GM18499 (cell line): ENCODE measurements around the gene SV2C.
"Not testable (repeated sequence)": the region's sequence is repeated elsewhere in the genome, so short reads cannot be mapped to it uniquely, and the experiment has no call there.

Experiments used
- ATAC-seq: cut with Tn5 transposase; IDR thresholded peaks from one replicate; pipeline ENCODE4 v1.9.1; 2021; ENCODE audit warnings: moderate number of reproducible peaks; ENCODE audit not compliant: insufficient read depth, unreplicated experiment

The SV2C gene

GRCh38 chr5:76283670-76284069 is 200.5 kb downstream of the SV2C start:
- no peak for ATAC-seq

- ATAC-seq: no peak
Measured at GRCh38 chr5:76289692-76290091, 206.5 kb downstream of the SV2C start.

GRCh38 chr5:76290321-76290757 is 207.2 kb downstream of the SV2C start:
- no peak for ATAC-seq

GRCh38 chr5:76291305-76292077 is 208.3 kb downstream of the SV2C start:
- no peak for ATAC-seq

GRCh38 chr5:76292620-76293322 is 209.6 kb downstream of the SV2C start:
- peak; percentile 69 for ATAC-seq

GRCh38 chr5:76294573-76294972 is 211.4 kb downstream of the SV2C start:
- ATAC-seq: no peak

GRCh38 chr5:76298852-76299251 is 215.7 kb downstream of the SV2C start:
- ATAC-seq: no peak

GRCh38 chr5:76299592-76299991 is 216.4 kb downstream of the SV2C start:
- no peak for ATAC-seq

GRCh38 chr5:76301932-76302331 is 218.7 kb downstream of the SV2C start:
- ATAC-seq: not testable (repeated sequence)

- ATAC-seq: not testable (repeated sequence)
Measured at GRCh38 chr5:76302661-76303060, 219.5 kb downstream of the SV2C start.

GRCh38 chr5:76303921-76304320 is 220.7 kb downstream of the SV2C start:
- ATAC-seq: no peak

GRCh38 chr5:76305269-76305668 is 222.1 kb downstream of the SV2C start:
- no peak for ATAC-seq

- ATAC-seq: no peak
Measured at GRCh38 chr5:76305775-76306174, 222.6 kb downstream of the SV2C start.

- ATAC-seq: no peak
Measured at GRCh38 chr5:76310208-76310607, 227.0 kb downstream of the SV2C start.

- ATAC-seq: no peak
Measured at GRCh38 chr5:76312783-76313182, 229.6 kb downstream of the SV2C start.

GRCh38 chr5:76314643-76315042 is 231.5 kb downstream of the SV2C start:
- ATAC-seq: no peak

GRCh38 chr5:76319673-76320072 is 236.5 kb downstream of the SV2C start:
- no peak for ATAC-seq

GRCh38 chr5:76323494-76323893 is 240.3 kb downstream of the SV2C start:
- not testable (repeated sequence) for ATAC-seq

- no peak for ATAC-seq
Measured at GRCh38 chr5:76325326-76325725, 242.1 kb downstream of the SV2C start.

GRCh38 chr5:76325876-76326491 is 242.8 kb downstream of the SV2C start:
- ATAC-seq: no peak

- no peak for ATAC-seq
Measured at GRCh38 chr5:76326577-76327302, 243.6 kb downstream of the SV2C start.
